GM23338 (cell line): ENCODE measurements around the gene ZNF784. TPM values are rescaled to one million over a fixed set of nuclear protein-coding genes. Genes with fewer than 3 reads are reported as not detected.

Experiments used
- ATAC-seq: fragments of 200-7000 bp; cut with Tn5 transposase; 3 replicates; pipeline ENCODE4 v1.9.1; 2020
- DNase-seq: peaks from one replicate; pipeline ENCODE4 v3.0.0-alpha.2; 2015; ENCODE audit warnings: low spot score
- H2AFZ ChIP-seq: fragments of 200-600 bp; sonication (generic); 2 replicates; pipeline ENCODE4 v1.8.0; 2016; ENCODE audit warnings: antibody characterized with exemption, mild to moderate bottlenecking, moderate library complexity
- H3F3A ChIP-seq: fragments of 200-600 bp; sonication (generic); replicated peaks from 2 replicates; pipeline ENCODE4 v1.8.0; 2017; ENCODE audit warnings: antibody characterized with exemption, mixed run types, low read depth
- H3K27ac ChIP-seq: fragments of 200-600 bp; sonication (generic); 2 replicates; pipeline ENCODE4 v1.6.1; 2016; ENCODE audit warnings: low read depth
- H3K27me3 ChIP-seq: fragments of 200-600 bp; sonication (generic); 2 replicates; pipeline ENCODE4 v1.8.0; 2016; ENCODE audit warnings: mild to moderate bottlenecking, mixed run types, moderate library complexity; ENCODE audit not compliant: insufficient read depth
- H3K36me3 ChIP-seq: fragments of 200-600 bp; sonication (generic); 2 replicates; pipeline ENCODE4 v1.8.0; 2016; ENCODE audit warnings: mild to moderate bottlenecking; ENCODE audit not compliant: insufficient read depth
- H3K4me1 ChIP-seq: fragments of 200-600 bp; sonication (generic); 2 replicates; pipeline ENCODE4 v1.8.0; 2016; ENCODE audit warnings: mild to moderate bottlenecking, moderate library complexity; ENCODE audit not compliant: insufficient read depth
- H3K4me2 ChIP-seq: fragments of 200-600 bp; sonication (generic); 2 replicates; pipeline ENCODE4 v1.7.1; 2017; ENCODE audit warnings: mixed run types
- H3K4me3 ChIP-seq: fragments of 200-600 bp; sonication (generic); 2 replicates; pipeline ENCODE4 v1.6.1; 2016; ENCODE audit warnings: mixed run types
- H3K79me2 ChIP-seq: fragments of 200-600 bp; sonication (generic); replicated peaks from 2 replicates; pipeline ENCODE4 v1.8.0; 2017; ENCODE audit warnings: mild to moderate bottlenecking; ENCODE audit not compliant: insufficient read depth
- H3K9me2 ChIP-seq: fragments of 200-600 bp; sonication (generic); 2 replicates; pipeline ENCODE4 v1.8.0; 2017; ENCODE audit not compliant: insufficient read depth
- H4K20me1 ChIP-seq: fragments of 200-600 bp; sonication (generic); replicated peaks from 2 replicates; pipeline ENCODE4 v1.8.0; 2017; ENCODE audit warnings: mild to moderate bottlenecking; ENCODE audit not compliant: insufficient read depth
- H3K27ac Mint-ChIP-seq: 2 replicates; pipeline ENCODE4 v1.8.0; 2020; ENCODE audit warnings: inconsistent platforms, mild to moderate bottlenecking, moderate library complexity, mixed read lengths
- H3K27me3 Mint-ChIP-seq: 3 replicates; pipeline ENCODE4 v1.8.0; 2022; ENCODE audit warnings: low read depth, mild to moderate bottlenecking, moderate library complexity, mixed read lengths, inconsistent platforms; ENCODE audit not compliant: insufficient read depth, poor library complexity
- H3K36me3 Mint-ChIP-seq: 3 replicates; pipeline ENCODE4 v1.8.0; 2021; ENCODE audit warnings: low read depth, mild to moderate bottlenecking, inconsistent platforms, moderate library complexity, mixed read lengths
- H3K4me1 Mint-ChIP-seq: 3 replicates; pipeline ENCODE4 v1.8.0; 2020; ENCODE audit warnings: mild to moderate bottlenecking, inconsistent platforms, mixed read lengths
- H3K4me3 Mint-ChIP-seq: 3 replicates; pipeline ENCODE4 v1.8.0; 2021; ENCODE audit warnings: moderate library complexity, mild to moderate bottlenecking, inconsistent platforms, mixed read lengths
- H3K9me3 Mint-ChIP-seq: 3 replicates; pipeline ENCODE4 v1.8.0; 2020; ENCODE audit warnings: moderate library complexity, mild to moderate bottlenecking, inconsistent platforms, mixed read lengths
- CTCF ChIP-seq, 2 experiments: fragments of 200-600 bp in 1 of 2; sonication (generic) in 1 of 2; conservative IDR thresholded peaks; 2 replicates each; pipeline versions ENCODE4 v1.5.1 to v1.6.1; 2016 to 2017; ENCODE audit warnings: antibody characterized with exemption in 2 of 2, low read depth in 2 of 2, mild to moderate bottlenecking in 2 of 2, moderate library complexity in 1 of 2
- ETS1 ChIP-seq: IDR thresholded peaks from 2 replicates; pipeline ENCODE4 v1.6.1; 2016; ENCODE audit warnings: antibody characterized with exemption
- EZH2 ChIP-seq: fragments of 200-600 bp; sonication (generic); IDR thresholded peaks from one replicate; pipeline ENCODE4 v1.8.0; 2017; ENCODE audit warnings: antibody characterized with exemption, mild to moderate bottlenecking, low read depth; ENCODE audit not compliant: unreplicated experiment
- JUNB ChIP-seq: IDR thresholded peaks from one replicate; pipeline ENCODE4 v1.6.1; 2016; ENCODE audit warnings: antibody characterized with exemption; ENCODE audit not compliant: unreplicated experiment
- NANOG ChIP-seq: IDR thresholded peaks from 2 replicates; pipeline ENCODE4 v1.6.1; 2016; ENCODE audit warnings: antibody characterized with exemption, borderline replicate concordance
- POLR2AphosphoS5 ChIP-seq: IDR thresholded peaks from 2 replicates; pipeline ENCODE4 v1.6.1; 2016; ENCODE audit warnings: antibody characterized with exemption, low read depth
- REST ChIP-seq: IDR thresholded peaks from one replicate; pipeline ENCODE4 v1.6.1; 2018; ENCODE audit warnings: antibody characterized with exemption; ENCODE audit not compliant: unreplicated experiment
- ZNF114 ChIP-seq: fragments of 250-450 bp; sonication (Bioruptor Pico); IDR thresholded peaks from 2 replicates; pipeline ENCODE4 v1.5.0; 2020; ENCODE audit warnings: mild to moderate bottlenecking, moderate library complexity
- ZNF331 ChIP-seq: fragments of 250-450 bp; sonication (Bioruptor Pico); IDR thresholded peaks from 2 replicates; pipeline ENCODE4 v1.5.0; 2020; ENCODE audit warnings: low read depth, mild to moderate bottlenecking, moderate library complexity
- polyA plus RNA-seq: library from polyadenylated mRNA; unstranded; fragments of >200 nt; fragmentation: Nextera tagmentation; extraction: Ambion mirVana; gene quantifications from 2 replicates; pipeline ENCODE4 v1.2.1, GENCODE V29; 2016
- total RNA-seq: library from RNA; depleted of rRNA; stranded (reverse); fragments of >200 nt; shearing (Covaris generic); gene quantifications from 2 replicates; pipeline ENCODE4 v1.2.3, GENCODE V29; 2014

The ZNF784 gene
- total and polyA plus RNA-seq, 2 experiments from 2014 or later = 1.5 to 6.7 TPM

- TF ChIP-seq ETS1 (no peak), POLR2AphosphoS5 (no peak), ZNF114 (CRISPR knock-in tag) (no peak), REST (no peak), JUNB (no peak)
Observed at GRCh38 chr19:55619286-55619685, 5.1 kb downstream of the ZNF784 start (continued).

- ATAC-seq = no peak
- Mint-ChIP-seq H3K36me3 (peaks cover 45% of the 10 kb centered on the region), H3K9me3 (peaks cover 5% of the 10 kb centered on the region), H3K4me1 (peaks cover 5% of the 10 kb centered on the region; the same call in 1 of the 3 replicates), H3K4me3 (0 out of 3 replicates have a peak overlapping the region, but pooled peaks have one; percentile 27), H3K27ac (no peak overlapping the region), H3K27me3 (peaks cover 17% of the 10 kb centered on the region)
- Histone ChIP-seq H3K4me2 (no peak overlapping the region), H3F3A (peaks cover 2% of the 10 kb centered on the region; the same call in 1 of the 2 replicates), H3K4me1 (no peaks in the 10 kb centered on the region), H3K79me2 (peaks cover 3% of the 10 kb centered on the region), H3K27me3 (no peaks in the 10 kb centered on the region), H3K36me3 (no peaks in the 10 kb centered on the region), H4K20me1 (peaks cover 1% of the 10 kb centered on the region), H3K4me3 (no peak overlapping the region), H2AFZ (no peak overlapping the region), H3K9me2 (no peaks in the 10 kb centered on the region), H3K27ac (no peak overlapping the region)
- peak; percentile 0 for DNase-seq
- TF ChIP-seq ZNF331 = no peak
- no peak for TF ChIP-seq EZH2
- no peak for TF ChIP-seq NANOG
- no peak for TF ChIP-seq ETS1
- no peak for TF ChIP-seq POLR2AphosphoS5
- TF ChIP-seq REST = no peak
- no peak for TF ChIP-seq CTCF (conservative IDR thresholded peaks at IDR 0.05; ENCODE audit: low read depth in 2 of 2)
Observed at GRCh38 chr19:55618426-55618825, 5.9 kb downstream of the ZNF784 start.
